IPS-20b (cell line): ENCODE data around the gene ZBTB42.

ENCODE experiments used
- H3K27ac ChIP-seq: one replicate; pipeline ENCODE4 v1.5.1; 2013; ENCODE audit warnings: low read length
- H3K27me3 ChIP-seq: 2 replicates; pipeline ENCODE4 v1.6.1; 2013; ENCODE audit warnings: mild to moderate bottlenecking, low read length, inconsistent platforms; ENCODE audit not compliant: insufficient read depth
- H3K36me3 ChIP-seq: 2 replicates; pipeline ENCODE4 v1.6.1; 2013; ENCODE audit warnings: low read depth, mild to moderate bottlenecking, inconsistent platforms, low read length, moderate library complexity; ENCODE audit not compliant: insufficient read depth
- H3K4me1 ChIP-seq: 2 replicates; pipeline ENCODE4 v1.6.1; 2013; ENCODE audit warnings: mild to moderate bottlenecking, control low read depth, inconsistent platforms, low read length, moderate library complexity; ENCODE audit not compliant: insufficient read depth
- H3K4me3 ChIP-seq: 2 replicates; pipeline ENCODE4 v1.5.1; 2013; ENCODE audit warnings: mild to moderate bottlenecking, low read length, inconsistent platforms
- H3K9ac ChIP-seq: 2 replicates; pipeline ENCODE4 v1.6.1; 2013; ENCODE audit warnings: low read depth, mild to moderate bottlenecking, inconsistent platforms, low read length, moderate library complexity
- H3K9me3 ChIP-seq: 2 replicates; pipeline ENCODE4 v1.6.1; 2013; ENCODE audit warnings: mild to moderate bottlenecking, low read depth, low read length, inconsistent platforms; ENCODE audit not compliant: insufficient read depth

ZBTB42 gene

DNA sequence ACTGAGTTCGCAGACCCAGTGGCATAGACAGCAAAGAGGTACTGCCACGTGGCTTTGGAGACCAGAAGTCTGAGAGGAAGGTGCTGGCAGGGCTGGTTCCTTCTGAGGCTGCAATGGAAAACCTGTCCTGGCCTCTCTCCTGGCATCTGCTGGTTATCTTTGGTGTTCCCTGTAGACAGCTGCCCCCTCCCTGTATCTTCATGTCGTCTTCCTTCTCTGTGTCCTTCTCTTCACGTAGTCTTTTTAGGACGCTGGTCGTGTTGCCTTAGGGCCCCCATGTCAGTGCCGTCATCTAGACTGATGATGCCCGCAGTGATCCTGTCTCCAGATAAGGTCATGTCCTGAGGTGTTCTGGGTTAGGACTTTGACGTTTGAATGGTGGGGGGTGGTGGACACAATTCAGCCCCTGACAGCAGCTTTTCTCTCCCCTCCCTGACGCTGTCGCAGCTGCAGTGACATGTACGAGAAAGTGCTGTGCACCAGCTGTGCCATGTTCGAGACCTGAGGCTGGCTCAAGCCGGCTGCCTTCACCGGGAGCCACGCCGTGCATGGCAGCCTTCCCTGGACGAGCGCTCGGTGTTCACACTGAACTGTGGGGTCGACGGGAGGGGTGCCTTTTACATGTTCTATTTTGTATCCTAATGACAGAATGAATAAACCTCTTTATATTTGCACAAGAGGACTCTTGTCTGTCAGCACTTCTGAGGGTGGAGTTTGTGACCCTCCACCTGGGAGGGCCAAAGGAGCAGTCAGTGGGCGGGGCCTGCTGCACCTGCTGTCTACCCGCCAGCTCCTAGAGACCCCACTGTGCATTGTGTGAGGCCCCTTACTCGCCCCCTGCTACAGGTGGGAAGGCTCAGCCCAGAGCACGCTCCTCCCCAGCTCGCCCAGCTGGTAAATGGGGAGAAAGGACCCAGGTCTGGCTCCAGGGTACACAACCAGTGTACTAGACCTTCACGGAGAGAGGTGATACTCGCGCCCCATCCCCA is 41.6 kb upstream of the ZBTB42 start:
- no peak overlapping the region for H3K27ac ChIP-seq
- H3K9me3 ChIP-seq = no peaks in the 10 kb centered on the region
- H3K27me3 ChIP-seq = no peaks in the 10 kb centered on the region
- H3K9ac ChIP-seq = no peak overlapping the region
- peaks cover 58% of the 10 kb centered on the region for H3K36me3 ChIP-seq
- H3K4me3 ChIP-seq = no peak overlapping the region
- H3K4me1 ChIP-seq = no peaks in the 10 kb centered on the region

DNA sequence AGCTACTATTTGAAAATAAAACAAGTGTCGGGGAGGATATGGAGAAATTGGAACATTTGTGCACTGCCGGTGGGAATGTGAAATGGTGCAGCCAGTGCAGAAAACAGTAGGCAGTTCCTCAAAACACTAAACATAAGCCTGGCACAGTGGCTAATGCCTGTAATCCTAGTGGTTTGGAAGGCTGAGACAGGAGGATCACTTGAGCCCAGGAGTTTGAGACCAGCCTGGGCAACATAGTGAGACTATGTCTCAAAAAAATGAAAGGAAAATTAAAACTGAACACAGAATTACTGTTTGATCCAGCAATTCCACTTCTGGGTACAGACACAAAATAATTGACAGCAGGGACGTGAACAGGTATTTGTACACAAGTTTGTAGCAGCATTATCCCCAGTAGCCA is 35.4 kb upstream of the ZBTB42 start:
- Histone ChIP-seq H3K4me1 (no peaks in the 10 kb centered on the region; the same call in 1 of the 2 replicates), H3K9ac (no peak overlapping the region), H3K9me3 (no peaks in the 10 kb centered on the region), H3K36me3 (peaks cover 10% of the 10 kb centered on the region; the same call in 1 of the 2 replicates), H3K27ac (no peak overlapping the region), H3K27me3 (no peaks in the 10 kb centered on the region), H3K4me3 (no peak overlapping the region)

DNA sequence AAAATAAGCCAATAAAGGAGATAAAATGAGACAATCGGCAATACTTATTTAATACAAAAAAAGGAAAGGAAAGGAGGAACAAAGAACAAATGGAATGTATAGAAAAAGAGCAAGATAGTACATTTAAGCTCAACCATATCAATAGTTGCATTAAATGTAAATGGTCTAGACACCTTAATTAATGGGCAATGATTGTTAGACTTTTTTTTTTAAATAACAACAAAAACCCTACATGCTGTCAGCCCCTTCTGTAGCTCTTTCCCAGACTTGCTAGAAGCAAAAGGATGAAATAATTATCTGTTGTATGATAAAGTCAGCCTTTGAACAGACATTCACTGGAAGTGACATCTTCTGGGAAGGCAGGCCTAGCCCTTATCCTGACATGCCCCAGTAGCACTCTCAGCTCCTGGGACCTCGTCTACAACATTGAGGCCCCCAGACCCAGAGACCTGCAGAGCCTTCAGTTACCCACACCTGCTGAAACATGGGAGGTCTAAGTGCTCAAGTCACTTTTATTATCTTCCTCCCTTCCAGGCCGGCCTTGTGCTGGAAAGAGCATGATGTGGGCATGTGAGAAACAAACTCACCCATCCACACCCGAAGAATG is 34.5 kb upstream of the ZBTB42 start:
- Histone ChIP-seq H3K36me3 (peaks cover 15% of the 10 kb centered on the region), H3K27ac (no peak overlapping the region), H3K4me3 (peak overlapping the region; percentile 2; the same call in 1 of the 2 replicates), H3K9me3 (peaks cover 5% of the 10 kb centered on the region), H3K4me1 (no peaks in the 10 kb centered on the region; the same call in 1 of the 2 replicates), H3K27me3 (no peaks in the 10 kb centered on the region), H3K9ac (no peak overlapping the region)

DNA sequence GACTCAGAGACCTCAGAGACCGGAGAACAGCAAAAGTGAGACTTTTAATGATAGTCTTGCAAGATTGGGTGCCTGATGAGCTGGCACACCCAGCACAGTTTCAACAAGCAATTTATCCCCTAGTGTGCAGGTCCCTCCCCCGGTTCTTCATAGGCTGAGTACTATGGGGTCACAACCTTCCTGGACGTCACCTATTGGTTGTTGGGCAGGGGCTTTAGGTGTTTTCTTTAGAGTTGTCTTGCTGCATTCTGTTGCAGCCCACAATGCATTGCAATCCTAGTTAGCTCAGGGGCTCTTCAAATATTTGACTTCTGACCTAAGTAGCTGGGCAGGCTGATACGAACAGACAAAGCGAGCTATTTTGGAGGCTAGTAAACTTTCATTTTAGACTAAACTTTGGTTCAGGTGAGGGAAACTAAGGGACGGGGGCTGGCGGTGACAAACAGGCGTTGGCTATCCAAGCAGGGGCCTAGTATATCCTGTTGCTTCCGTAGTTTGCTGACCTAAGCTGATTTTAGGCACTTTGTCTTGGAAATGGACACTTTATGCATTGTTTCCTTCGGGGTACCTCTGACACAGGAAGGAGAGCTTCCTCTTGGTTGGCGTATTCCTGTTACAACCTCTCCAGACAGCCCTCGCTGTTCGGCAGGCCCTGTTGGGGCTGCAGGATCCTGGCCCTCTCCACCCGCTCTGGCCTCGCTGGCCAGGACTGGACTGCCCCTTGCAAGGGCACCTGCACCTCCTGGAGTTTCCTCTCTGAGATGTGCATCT is 33.9 kb upstream of the ZBTB42 start:
- H3K36me3 ChIP-seq = peaks cover 16% of the 10 kb centered on the region
- H3K27me3 ChIP-seq = no peaks in the 10 kb centered on the region
- peak overlapping the region; percentile 2; the same call in 1 of the 2 replicates for H3K4me3 ChIP-seq
- no peak overlapping the region for H3K27ac ChIP-seq
- H3K9ac ChIP-seq = no peak overlapping the region
- H3K9me3 ChIP-seq = peaks cover 7% of the 10 kb centered on the region
- H3K4me1 ChIP-seq = no peaks in the 10 kb centered on the region; the same call in 1 of the 2 replicates

DNA sequence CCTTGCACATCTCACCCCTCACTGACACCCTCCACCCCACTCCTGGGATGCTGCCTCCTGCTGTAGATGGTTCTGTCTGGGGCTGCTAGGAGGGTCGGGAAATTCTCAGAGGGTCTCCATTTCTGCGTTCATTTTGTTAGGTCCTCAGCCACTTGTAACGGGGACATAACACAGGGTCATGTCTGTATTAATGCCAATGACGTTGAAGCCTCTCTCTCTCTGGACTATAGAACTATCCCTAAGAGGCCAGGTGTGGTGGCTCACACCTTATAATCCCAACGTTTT is 33.3 kb upstream of the ZBTB42 start:
- no peak overlapping the region for H3K4me3 ChIP-seq
- H3K9ac ChIP-seq = no peak overlapping the region
- peaks cover 20% of the 10 kb centered on the region for H3K36me3 ChIP-seq
- no peaks in the 10 kb centered on the region for H3K27me3 ChIP-seq
- no peaks in the 10 kb centered on the region; the same call in 1 of the 2 replicates for H3K4me1 ChIP-seq
- H3K27ac ChIP-seq = no peak overlapping the region
- H3K9me3 ChIP-seq = peaks cover 7% of the 10 kb centered on the region

DNA sequence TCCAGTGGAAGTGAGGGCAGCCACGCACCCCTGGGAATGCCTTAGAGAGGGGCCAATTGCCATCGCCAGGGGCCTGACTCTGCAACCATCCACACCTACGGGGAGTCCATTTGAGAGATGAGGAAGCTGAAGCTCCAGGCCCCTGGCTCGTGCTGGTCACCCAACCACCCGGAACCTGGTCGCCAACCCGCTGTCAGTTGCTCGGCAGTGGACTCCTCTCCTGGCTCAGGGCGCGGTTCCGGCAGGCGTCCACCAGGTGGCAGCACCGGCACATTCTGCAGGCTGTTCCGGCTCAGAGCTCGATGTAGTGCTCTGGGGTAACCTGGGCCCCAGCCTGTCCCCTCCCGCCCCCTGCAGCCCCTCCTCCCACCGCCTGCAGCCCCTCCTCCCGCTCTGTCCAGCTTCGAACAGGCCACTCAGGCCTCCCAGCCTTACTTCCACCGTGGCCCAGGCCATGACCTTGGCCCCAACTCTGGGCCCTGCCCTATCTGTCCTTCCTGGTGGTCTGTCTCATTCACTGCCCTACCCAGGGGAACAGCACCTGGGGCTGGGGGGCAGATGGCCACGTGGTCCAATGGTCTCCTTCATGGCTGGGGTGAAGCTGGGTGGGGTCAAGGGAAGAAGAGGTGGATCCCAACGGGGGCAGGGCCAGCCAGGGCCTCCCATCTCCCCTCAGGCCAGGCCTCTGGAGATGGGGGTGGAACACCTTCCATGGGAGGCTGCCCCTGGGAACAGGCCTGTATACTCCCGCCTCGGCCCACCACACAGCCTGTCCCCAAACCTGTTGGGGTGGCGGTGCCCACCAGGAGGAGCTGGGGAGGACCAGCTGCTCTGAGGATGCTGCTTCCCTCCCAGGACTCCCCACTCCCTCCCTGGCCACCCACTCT is 32.2 kb upstream of the ZBTB42 start:
- Histone ChIP-seq H3K9ac (peak overlapping the region; percentile 59; the same call in 1 of the 2 replicates), H3K4me1 (no peaks in the 10 kb centered on the region; the same call in 1 of the 2 replicates), H3K4me3 (peak overlapping the region; percentile 34; the same call in 1 of the 2 replicates), H3K9me3 (peaks cover 7% of the 10 kb centered on the region), H3K36me3 (peaks cover 27% of the 10 kb centered on the region), H3K27me3 (no peaks in the 10 kb centered on the region), H3K27ac (peak overlapping the region; percentile 48)

DNA sequence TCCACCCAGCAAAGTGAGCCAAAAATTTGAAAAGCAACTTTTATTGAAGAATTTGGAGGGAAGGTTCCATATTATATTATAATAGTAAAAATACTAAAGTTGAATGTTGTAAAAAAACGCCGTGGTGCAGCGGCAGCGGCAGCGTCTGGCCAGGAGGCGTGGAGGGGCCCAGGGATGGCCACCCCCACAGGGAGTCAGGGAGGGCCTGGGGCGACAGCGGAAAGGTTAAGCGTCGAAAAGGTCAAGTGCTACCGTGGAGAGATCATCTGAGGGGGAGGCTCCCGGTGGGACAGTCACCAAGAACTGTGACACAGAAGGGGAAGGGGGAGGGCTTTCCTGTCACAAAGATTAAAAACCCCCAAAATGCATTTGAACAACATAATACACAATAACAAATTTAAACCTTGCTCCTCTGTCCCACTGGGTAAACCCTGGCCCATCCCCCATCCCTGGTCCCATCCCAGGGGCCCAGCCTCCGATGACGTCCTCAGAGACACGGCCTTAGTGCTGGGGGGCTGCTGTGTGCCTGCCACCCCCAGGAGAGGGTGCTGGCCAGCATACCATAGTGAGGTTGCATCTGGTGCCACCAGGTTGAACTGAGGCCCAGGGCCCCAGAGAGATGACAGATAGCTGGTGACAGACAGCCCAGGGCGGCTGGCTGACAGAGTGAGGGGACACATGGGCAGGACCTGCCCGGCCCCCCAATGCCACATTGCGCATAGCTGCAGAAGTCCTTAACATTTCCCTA is 31.4 kb upstream of the ZBTB42 start:
- H3K4me3 ChIP-seq = no peak overlapping the region
- peaks cover 27% of the 10 kb centered on the region for H3K36me3 ChIP-seq
- H3K9ac ChIP-seq = no peak overlapping the region

DNA sequence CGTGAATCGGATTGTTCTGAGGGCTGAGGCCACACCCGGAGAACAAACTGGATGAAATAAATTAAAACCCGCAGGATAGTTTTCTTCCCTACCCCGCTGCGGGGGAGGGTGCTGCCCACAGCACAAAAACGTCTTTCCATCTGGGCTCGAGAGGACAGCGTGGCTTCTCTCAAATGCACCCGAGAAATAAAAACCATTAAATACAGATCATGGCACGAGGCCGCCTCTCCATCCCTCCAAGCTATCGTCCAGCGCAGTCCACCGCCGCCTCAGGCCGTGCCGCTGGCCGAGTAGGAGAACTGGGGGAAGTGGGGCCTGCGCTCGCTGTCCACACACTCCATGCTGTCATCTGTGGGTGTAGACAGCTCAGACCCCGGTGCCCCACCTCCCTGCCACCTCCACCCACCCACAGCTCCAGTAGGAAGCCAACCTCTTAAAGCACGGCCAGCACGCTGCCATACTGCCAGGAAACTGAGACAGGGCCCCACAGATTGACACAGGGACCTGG is 30.8 kb upstream of the ZBTB42 start:
- Histone ChIP-seq H3K4me1 (no peaks in the 10 kb centered on the region; the same call in 1 of the 2 replicates), H3K4me3 (no peak overlapping the region), H3K36me3 (peaks cover 27% of the 10 kb centered on the region), H3K9ac (no peak overlapping the region), H3K27ac (no peak overlapping the region), H3K9me3 (peaks cover 7% of the 10 kb centered on the region), H3K27me3 (no peaks in the 10 kb centered on the region)

More for the DNA sequence above, 31.4 kb upstream of the ZBTB42 start:
- H3K9me3 ChIP-seq = peaks cover 7% of the 10 kb centered on the region
- no peaks in the 10 kb centered on the region for H3K27me3 ChIP-seq
- no peaks in the 10 kb centered on the region; the same call in 1 of the 2 replicates for H3K4me1 ChIP-seq
- no peak overlapping the region for H3K27ac ChIP-seq

DNA sequence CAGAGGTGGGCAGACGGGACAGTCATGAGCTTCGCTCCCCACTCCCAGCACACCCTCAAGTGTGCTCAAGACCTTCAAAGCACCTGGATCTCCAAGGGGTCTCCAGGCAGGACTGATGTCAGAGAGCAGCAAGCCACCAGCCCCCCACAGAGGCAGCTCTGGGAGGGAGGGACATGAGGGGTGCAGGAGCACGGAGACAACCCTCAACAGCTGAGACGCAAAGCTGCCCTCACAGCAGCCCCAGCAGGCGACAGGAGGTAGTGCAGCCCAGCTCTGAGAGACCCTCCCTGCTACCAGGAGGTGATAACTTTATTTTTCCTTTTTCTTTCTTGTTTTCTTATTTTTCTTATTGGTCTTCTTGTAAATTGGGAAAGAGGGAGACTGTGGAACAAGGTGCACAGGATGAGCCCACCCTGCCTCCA is 30.0 kb upstream of the ZBTB42 start:
- Histone ChIP-seq H3K36me3 (peaks cover 27% of the 10 kb centered on the region), H3K9me3 (peaks cover 7% of the 10 kb centered on the region), H3K9ac (no peak overlapping the region), H3K27me3 (no peaks in the 10 kb centered on the region), H3K27ac (no peak overlapping the region), H3K4me1 (no peaks in the 10 kb centered on the region; the same call in 1 of the 2 replicates), H3K4me3 (no peak overlapping the region)

DNA sequence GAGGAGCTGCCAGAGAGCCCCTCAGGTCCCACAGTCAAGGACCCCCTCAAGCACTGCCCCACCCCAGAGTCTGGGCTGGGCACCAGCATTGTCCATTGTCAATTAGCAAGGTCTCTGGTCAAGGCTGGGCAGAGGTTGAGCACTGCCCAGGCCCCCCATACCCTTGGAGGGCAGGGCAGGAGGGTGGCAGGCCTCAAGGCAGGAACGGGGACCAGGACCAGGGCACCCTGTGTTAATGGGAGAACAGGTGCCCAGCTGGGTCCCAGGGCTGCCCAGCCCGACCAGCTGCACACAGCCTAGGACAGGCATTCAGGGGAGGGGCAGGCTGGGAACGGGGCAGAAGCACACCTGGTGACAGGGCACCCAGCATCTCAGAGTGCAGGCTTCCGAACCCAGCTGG is 29.5 kb upstream of the ZBTB42 start:
- H3K4me3 ChIP-seq = no peak overlapping the region

More for the DNA sequence above, 29.5 kb upstream of the ZBTB42 start:
- Histone ChIP-seq H3K27me3 (no peaks in the 10 kb centered on the region), H3K36me3 (peaks cover 27% of the 10 kb centered on the region), H3K27ac (no peak overlapping the region), H3K4me1 (no peaks in the 10 kb centered on the region; the same call in 1 of the 2 replicates), H3K9ac (no peak overlapping the region), H3K9me3 (peaks cover 7% of the 10 kb centered on the region)
